Gastrocnemius medialis (tissue), 4 donors: ENCODE results near the gene CGGBP1. TPM values are rescaled to one million over a fixed set of nuclear protein-coding genes. Genes with fewer than 3 reads are reported as not detected.

ENCODE experiments used
- ATAC-seq, 2 donors: fragments of 150-250 bp; one replicate each; pipeline ENCODE4 v1.9.1; 2016
- DNase-seq, 2 donors: peaks; one replicate each; pipeline ENCODE4 v3.0.0-alpha.2; 2019
- H3K27ac ChIP-seq, 4 donors: fragments of 200-600 bp; sonication (generic); 1 replicate in 1 of 4; 2 replicates in 3 of 4; pipeline ENCODE4 v1.5.1; 2016 to 2018; ENCODE audit warnings: mild to moderate bottlenecking in 2 of 4, moderate library complexity in 1 of 4
- H3K27me3 ChIP-seq, 3 donors: fragments of 200-600 bp; sonication (generic) in 2 of 3; 1 replicate in 1 of 3; 2 replicates in 2 of 3; pipeline versions ENCODE4 v1.5.1 to v1.6.0; 2016 to 2019; ENCODE audit warnings: mild to moderate bottlenecking in 1 of 3, moderate library complexity in 1 of 3
- H3K36me3 ChIP-seq, 2 donors: fragments of 200-600 bp; sonication (generic) in 1 of 2; one replicate each; pipeline ENCODE4 v1.5.1; 2017 to 2018
- H3K4me1 ChIP-seq, 2 donors: fragments of 200-600 bp; sonication (generic) in 1 of 2; one replicate each; pipeline ENCODE4 v1.5.1; 2016 to 2017; ENCODE audit warnings: mild to moderate bottlenecking in 2 of 2
- H3K4me3 ChIP-seq, 4 donors: fragments of 200-600 bp; sonication (generic) in 3 of 4; 1 replicate in 1 of 4; 2 replicates in 3 of 4; pipeline ENCODE4 v1.5.1; 2016 to 2019; ENCODE audit warnings: mild to moderate bottlenecking in 2 of 4
- H3K9me3 ChIP-seq, 3 donors: fragments of 200-600 bp; sonication (generic) in 2 of 3; 1 replicate in 1 of 3; 2 replicates in 2 of 3; pipeline ENCODE4 v1.5.1; 2016 to 2019
- POLR2A ChIP-seq, 2 donors: fragments of 450-650 bp; IDR thresholded peaks; one replicate each; pipeline ENCODE4 v1.6.1; 2017; ENCODE audit warnings: antibody characterized with exemption in 2 of 2, mild to moderate bottlenecking in 2 of 2, moderate library complexity in 2 of 2
- in situ Hi-C, 4 donors: fragments of 200-750 bp; cut with MboI; loops; one replicate each; pipeline versions ENCODE4 v1.15.0 to v1.8.0; 2017; ENCODE audit warnings: low sequenced_read_pairs in 4 of 4
- intact Hi-C: fragments of 100-400 bp; cut with DNase I; formaldehyde crosslinking; loops from one replicate; pipeline ENCODE4 v1.15.1; 2023; ENCODE audit warnings: low total_unique reads
- total RNA-seq, 4 donors: library from RNA; depleted of rRNA; stranded (reverse); fragments of >200 nt; gene quantifications; one replicate each; pipeline versions ENCODE4 v1.1.0 to v1.2.3, GENCODE V29; 2016
- TF ChIP-seq, protein P1 (sequence below), 5 experiments: fragments of 450-650 bp in 3 of 5; fragments of 200-600 bp in 2 of 5; sonication (generic) in 2 of 5; IDR thresholded peaks in 4 of 5; conservative IDR thresholded peaks in 1 of 5; 1 replicate in 4 of 5; 2 replicates in 1 of 5; pipeline ENCODE4 v1.5.1; 2016 to 2019; ENCODE audit warnings: antibody characterized with exemption in 5 of 5, mild to moderate bottlenecking in 3 of 5, moderate library complexity in 3 of 5

Gene CGGBP1
- total RNA-seq, 4 donors from 2014 or later: 25.9 to 47.3 (median 41.7) TPM

DNA sequence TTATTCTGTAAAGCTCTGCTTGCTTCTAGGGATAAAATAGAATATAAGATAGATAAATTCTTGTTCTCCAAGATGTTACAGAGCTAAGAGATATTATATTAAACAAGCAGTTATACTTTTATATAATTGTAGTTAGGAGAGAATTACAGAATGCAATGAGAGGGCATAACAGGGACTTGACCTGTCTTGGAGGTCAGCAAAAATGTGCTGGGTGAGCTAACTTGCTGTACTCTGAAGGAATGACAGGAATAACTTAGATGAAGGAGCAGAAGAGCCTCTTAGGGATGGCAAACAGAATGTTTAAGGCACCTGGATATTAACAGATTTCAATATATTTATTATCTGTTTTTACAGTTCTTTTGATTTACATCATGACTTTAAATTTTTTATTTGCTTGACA, 33.5 kb upstream of the CGGBP1 start:
- intact Hi-C loops: no loop called here
- Histone ChIP-seq H3K27me3 (no peaks in the 10 kb centered on the region), H3K4me3 (no peak overlapping the region)

DNA sequence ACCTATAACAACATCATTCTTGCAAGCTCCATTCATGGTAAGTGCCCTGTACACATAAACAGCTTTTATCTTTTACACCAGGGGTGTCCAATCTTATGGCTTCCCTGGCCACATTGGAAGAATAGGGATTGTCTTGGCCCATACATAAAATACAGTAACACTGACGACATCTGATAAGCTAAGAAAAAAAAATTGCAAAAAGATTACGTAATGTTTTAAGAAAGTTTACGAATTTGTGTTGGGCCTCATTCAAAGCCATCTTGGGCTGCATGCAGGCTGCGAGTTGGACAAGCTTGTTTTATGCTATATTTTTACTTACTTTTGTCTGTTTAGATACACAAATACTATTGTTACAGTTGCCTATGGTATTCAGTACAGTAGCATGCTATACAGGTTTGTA, 31.9 kb upstream of the CGGBP1 start:
- peaks cover 4 to 8% of the 10 kb centered on the region in 2 donors for H3K4me1 ChIP-seq
- peaks cover 0 to 12% of the 10 kb centered on the region in 2 donors for H3K36me3 ChIP-seq
- in situ Hi-C loops: no loop called here

More for the DNA sequence above, 33.5 kb upstream of the CGGBP1 start:
- Histone ChIP-seq H3K4me1 (peaks cover 4 to 8% of the 10 kb centered on the region in 2 donors), H3K9me3 (no peaks in the 10 kb centered on the region), H3K36me3 (peaks cover 0 to 12% of the 10 kb centered on the region in 2 donors), H3K27ac (no peak overlapping the region)
- TF ChIP-seq, protein P1, sequence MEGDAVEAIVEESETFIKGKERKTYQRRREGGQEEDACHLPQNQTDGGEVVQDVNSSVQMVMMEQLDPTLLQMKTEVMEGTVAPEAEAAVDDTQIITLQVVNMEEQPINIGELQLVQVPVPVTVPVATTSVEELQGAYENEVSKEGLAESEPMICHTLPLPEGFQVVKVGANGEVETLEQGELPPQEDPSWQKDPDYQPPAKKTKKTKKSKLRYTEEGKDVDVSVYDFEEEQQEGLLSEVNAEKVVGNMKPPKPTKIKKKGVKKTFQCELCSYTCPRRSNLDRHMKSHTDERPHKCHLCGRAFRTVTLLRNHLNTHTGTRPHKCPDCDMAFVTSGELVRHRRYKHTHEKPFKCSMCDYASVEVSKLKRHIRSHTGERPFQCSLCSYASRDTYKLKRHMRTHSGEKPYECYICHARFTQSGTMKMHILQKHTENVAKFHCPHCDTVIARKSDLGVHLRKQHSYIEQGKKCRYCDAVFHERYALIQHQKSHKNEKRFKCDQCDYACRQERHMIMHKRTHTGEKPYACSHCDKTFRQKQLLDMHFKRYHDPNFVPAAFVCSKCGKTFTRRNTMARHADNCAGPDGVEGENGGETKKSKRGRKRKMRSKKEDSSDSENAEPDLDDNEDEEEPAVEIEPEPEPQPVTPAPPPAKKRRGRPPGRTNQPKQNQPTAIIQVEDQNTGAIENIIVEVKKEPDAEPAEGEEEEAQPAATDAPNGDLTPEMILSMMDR (IDR thresholded peaks at IDR 0.05 in 4 of 5, conservative IDR thresholded peaks at IDR 0.05 in 1 of 5): no peak
- TF ChIP-seq POLR2A (IDR thresholded peaks at IDR 0.05): no peak
- in situ Hi-C loops: no loop called here
- no peak for ATAC-seq
- DNase-seq: no peak

DNA sequence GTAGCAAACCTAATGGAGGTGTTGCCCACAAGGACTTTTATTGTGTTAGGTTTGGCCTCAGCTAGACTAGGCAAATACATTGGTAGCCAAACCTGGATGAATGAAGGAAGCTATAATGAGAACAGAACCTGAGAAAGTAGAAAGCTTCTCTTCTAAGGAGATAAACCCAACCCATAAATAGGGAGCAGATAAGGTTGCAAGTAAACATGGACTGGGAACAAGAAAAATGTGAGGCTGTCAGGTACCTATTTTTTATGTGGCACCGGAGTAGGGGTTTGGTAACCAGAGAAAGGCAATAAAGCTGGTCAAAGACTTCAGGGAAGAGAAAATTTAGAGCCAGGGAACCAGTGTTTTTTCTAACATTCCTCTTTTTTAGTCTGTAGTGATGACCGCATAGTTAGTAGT, 25.3 kb upstream of the CGGBP1 start:
- H3K4me3 ChIP-seq: no peak overlapping the region
- in situ Hi-C loops (no loop called here), intact Hi-C loops (no loop called here)
- no peaks in the 10 kb centered on the region for H3K36me3 ChIP-seq
- no peak for ATAC-seq
- peaks cover 25 to 28% of the 10 kb centered on the region in 2 donors for H3K4me1 ChIP-seq
- DNase-seq: no peak
- H3K9me3 ChIP-seq: no peaks in the 10 kb centered on the region
- no peak for TF ChIP-seq POLR2A (IDR thresholded peaks at IDR 0.05)
- TF ChIP-seq, protein P1 (IDR thresholded peaks at IDR 0.05 in 4 of 5, conservative IDR thresholded peaks at IDR 0.05 in 1 of 5): no peak
- no peak overlapping the region for H3K27ac ChIP-seq
- H3K27me3 ChIP-seq: no peaks in the 10 kb centered on the region

More for the DNA sequence above, 31.9 kb upstream of the CGGBP1 start:
- H3K4me3 ChIP-seq: no peak overlapping the region
- H3K27me3 ChIP-seq: no peaks in the 10 kb centered on the region
- DNase-seq (no peak), ATAC-seq (no peak)
- intact Hi-C loops: no loop called here
- TF ChIP-seq, protein P1 (IDR thresholded peaks at IDR 0.05 in 4 of 5, conservative IDR thresholded peaks at IDR 0.05 in 1 of 5): no peak
- TF ChIP-seq POLR2A (IDR thresholded peaks at IDR 0.05): no peak
- H3K9me3 ChIP-seq: no peaks in the 10 kb centered on the region
- no peak overlapping the region for H3K27ac ChIP-seq

DNA sequence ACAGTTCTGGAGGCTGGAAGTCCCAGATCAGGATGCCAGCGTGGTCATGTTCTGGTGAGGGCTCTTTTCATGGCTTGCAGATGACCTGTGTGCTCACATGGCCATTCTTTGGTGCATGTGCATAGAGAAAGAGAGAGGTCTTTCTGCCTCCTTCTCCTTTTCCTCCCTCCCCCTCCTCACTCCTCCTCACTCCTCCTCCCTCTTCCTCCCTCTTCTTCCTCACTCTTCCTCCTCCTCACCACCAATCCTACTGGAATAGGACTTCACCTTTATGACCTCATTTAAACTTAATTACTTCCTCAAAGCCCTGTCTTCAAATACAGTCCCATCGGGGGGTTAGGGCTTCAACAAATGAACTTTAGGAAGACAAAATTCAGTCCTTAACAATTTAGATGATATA, 24.0 kb upstream of the CGGBP1 start:
- in situ Hi-C loops: no loop called here
- no peak for ATAC-seq

More for the DNA sequence above, 24.0 kb upstream of the CGGBP1 start:
- no peak overlapping the region for H3K27ac ChIP-seq
- TF ChIP-seq, protein P1 (IDR thresholded peaks at IDR 0.05 in 4 of 5, conservative IDR thresholded peaks at IDR 0.05 in 1 of 5): no peak
- TF ChIP-seq POLR2A (IDR thresholded peaks at IDR 0.05): no peak
- no peaks in the 10 kb centered on the region for H3K27me3 ChIP-seq
- no peak for DNase-seq
- H3K4me3 ChIP-seq: no peak overlapping the region
- no peaks in the 10 kb centered on the region for H3K9me3 ChIP-seq
- peaks cover 25 to 28% of the 10 kb centered on the region in 2 donors for H3K4me1 ChIP-seq
- H3K36me3 ChIP-seq: no peaks in the 10 kb centered on the region
- intact Hi-C loops: no loop called here
